OCI-LY1 (cell line): ENCODE results near the gene ERBB4.

ENCODE experiments used
- EZH2 ChIP-seq: fragments of 200-600 bp; sonication (generic), shearing (Covaris generic); IDR thresholded peaks from 2 replicates; pipeline ENCODE4 v1.8.0; 2017; ENCODE audit warnings: borderline replicate concordance, mixed run types, mild to moderate bottlenecking, antibody characterized with exemption, low read length, moderate library complexity, mixed read lengths
- TF ChIP-seq, protein P1 (sequence below): fragments of 200-600 bp; sonication (generic), shearing (Covaris generic); IDR thresholded peaks from 2 replicates; pipeline ENCODE4 v1.5.1; 2017; ENCODE audit warnings: mild to moderate bottlenecking, antibody characterized with exemption, low read length, moderate library complexity, mixed read lengths

GRCh38 chr2:212076456-212076855 is 462.1 kb downstream of the ERBB4 start:
- TF ChIP-seq, protein P1, sequence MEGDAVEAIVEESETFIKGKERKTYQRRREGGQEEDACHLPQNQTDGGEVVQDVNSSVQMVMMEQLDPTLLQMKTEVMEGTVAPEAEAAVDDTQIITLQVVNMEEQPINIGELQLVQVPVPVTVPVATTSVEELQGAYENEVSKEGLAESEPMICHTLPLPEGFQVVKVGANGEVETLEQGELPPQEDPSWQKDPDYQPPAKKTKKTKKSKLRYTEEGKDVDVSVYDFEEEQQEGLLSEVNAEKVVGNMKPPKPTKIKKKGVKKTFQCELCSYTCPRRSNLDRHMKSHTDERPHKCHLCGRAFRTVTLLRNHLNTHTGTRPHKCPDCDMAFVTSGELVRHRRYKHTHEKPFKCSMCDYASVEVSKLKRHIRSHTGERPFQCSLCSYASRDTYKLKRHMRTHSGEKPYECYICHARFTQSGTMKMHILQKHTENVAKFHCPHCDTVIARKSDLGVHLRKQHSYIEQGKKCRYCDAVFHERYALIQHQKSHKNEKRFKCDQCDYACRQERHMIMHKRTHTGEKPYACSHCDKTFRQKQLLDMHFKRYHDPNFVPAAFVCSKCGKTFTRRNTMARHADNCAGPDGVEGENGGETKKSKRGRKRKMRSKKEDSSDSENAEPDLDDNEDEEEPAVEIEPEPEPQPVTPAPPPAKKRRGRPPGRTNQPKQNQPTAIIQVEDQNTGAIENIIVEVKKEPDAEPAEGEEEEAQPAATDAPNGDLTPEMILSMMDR = no peak
- TF ChIP-seq EZH2 = no peak
